ES-I3 (cell line): ENCODE results near the gene FRAT1.
A peak's percentile ranks its signal among the peaks of the same experiment; 100 is the strongest.
"Not testable (repeated sequence)": the region's sequence is repeated elsewhere in the genome, so short reads cannot be mapped to it uniquely, and the experiment has no call there.

Experiments used
- H3K36me3 ChIP-seq: 2 replicates; pipeline ENCODE4 v1.6.1; 2013; ENCODE audit warnings: mild to moderate bottlenecking, low read length, control low read depth, moderate library complexity; ENCODE audit not compliant: insufficient read depth
- H3K4me1 ChIP-seq: 2 replicates; pipeline ENCODE4 v1.6.1; 2013; ENCODE audit warnings: mild to moderate bottlenecking, control low read depth, low read length; ENCODE audit not compliant: insufficient read depth
- H3K9ac ChIP-seq: 2 replicates; pipeline ENCODE4 v1.6.1; 2013; ENCODE audit warnings: low read depth, mild to moderate bottlenecking, low read length, moderate library complexity
- H3K9me3 ChIP-seq: 2 replicates; pipeline ENCODE4 v1.6.1; 2013; ENCODE audit warnings: mild to moderate bottlenecking, low read length, moderate library complexity; ENCODE audit not compliant: control insufficient read depth, insufficient read depth

FRAT1 gene

GRCh38 chr10:97336006-97336405, 16.9 kb downstream of the FRAT1 start:
- Histone ChIP-seq H3K9ac (no peak overlapping the region), H3K9me3 (no peaks in the 10 kb centered on the region), H3K36me3 (no peaks in the 10 kb centered on the region), H3K4me1 (peaks cover 15% of the 10 kb centered on the region)

GRCh38 chr10:97336446-97336845, 17.4 kb downstream of the FRAT1 start:
- H3K9ac ChIP-seq, result 0 out of 2 replicates have a peak overlapping the region, but pooled peaks have one; percentile 13
- H3K9me3 ChIP-seq, result no peaks in the 10 kb centered on the region
- H3K36me3 ChIP-seq, result no peaks in the 10 kb centered on the region
- H3K4me1 ChIP-seq, result peaks cover 15% of the 10 kb centered on the region

GRCh38 chr10:97336942-97337831, 18.1 kb downstream of the FRAT1 start:
- Histone ChIP-seq H3K9me3 (no peaks in the 10 kb centered on the region), H3K36me3 (no peaks in the 10 kb centered on the region), H3K9ac (peak overlapping the region; percentile 13; the same call in 1 of the 2 replicates)

GRCh38 chr10:97338041-97338440, 19.0 kb downstream of the FRAT1 start:
- Histone ChIP-seq H3K9ac (no peak overlapping the region), H3K4me1 (peaks cover 22% of the 10 kb centered on the region), H3K36me3 (no peaks in the 10 kb centered on the region), H3K9me3 (no peaks in the 10 kb centered on the region)

More at GRCh38 chr10:97336942-97337831, 18.1 kb downstream of the FRAT1 start:
- H3K4me1 ChIP-seq, result peaks cover 22% of the 10 kb centered on the region

GRCh38 chr10:97341416-97341815, 22.3 kb downstream of the FRAT1 start:
- no peaks in the 10 kb centered on the region for H3K36me3 ChIP-seq
- H3K4me1 ChIP-seq, result peaks cover 20% of the 10 kb centered on the region
- H3K9ac ChIP-seq, result no peak overlapping the region
- no peaks in the 10 kb centered on the region for H3K9me3 ChIP-seq

- H3K4me1 ChIP-seq, H3K9me3 ChIP-seq, H3K36me3 ChIP-seq, H3K9ac ChIP-seq: not testable (repeated sequence)
Measured at GRCh38 chr10:97343664-97344063, 24.6 kb downstream of the FRAT1 start.

GRCh38 chr10:97347317-97347716, 28.2 kb downstream of the FRAT1 start:
- Histone ChIP-seq H3K9ac (no peak overlapping the region), H3K36me3 (0 out of 2 replicates have a peak, but pooled peaks cover 4% of the 10 kb centered on the region), H3K4me1 (no peaks in the 10 kb centered on the region), H3K9me3 (no peaks in the 10 kb centered on the region)

- Histone ChIP-seq H3K36me3 (0 out of 2 replicates have a peak, but pooled peaks cover 4% of the 10 kb centered on the region), H3K9ac (no peak overlapping the region), H3K9me3 (no peaks in the 10 kb centered on the region), H3K4me1 (no peaks in the 10 kb centered on the region)
Measured at GRCh38 chr10:97349752-97350513, 30.9 kb downstream of the FRAT1 start.

- no peaks in the 10 kb centered on the region for H3K9me3 ChIP-seq
- 0 out of 2 replicates have a peak, but pooled peaks cover 4% of the 10 kb centered on the region for H3K36me3 ChIP-seq
- no peak overlapping the region for H3K9ac ChIP-seq
- no peaks in the 10 kb centered on the region for H3K4me1 ChIP-seq
Measured at GRCh38 chr10:97353945-97354344, 34.9 kb downstream of the FRAT1 start.

GRCh38 chr10:97355571-97355975, 36.5 kb downstream of the FRAT1 start:
- Histone ChIP-seq H3K9ac (no peak overlapping the region), H3K36me3 (peaks cover 9% of the 10 kb centered on the region; the same call in 1 of the 2 replicates), H3K9me3 (no peaks in the 10 kb centered on the region), H3K4me1 (no peaks in the 10 kb centered on the region)

- no peak overlapping the region for H3K9ac ChIP-seq
- peaks cover 9% of the 10 kb centered on the region for H3K36me3 ChIP-seq
- H3K4me1 ChIP-seq, result no peaks in the 10 kb centered on the region
- no peaks in the 10 kb centered on the region for H3K9me3 ChIP-seq
Measured at GRCh38 chr10:97356318-97356914, 37.3 kb downstream of the FRAT1 start.

GRCh38 chr10:97356918-97357317, 37.8 kb downstream of the FRAT1 start:
- H3K9ac ChIP-seq, result no peak overlapping the region
- H3K4me1 ChIP-seq, result no peaks in the 10 kb centered on the region
- H3K36me3 ChIP-seq, result peaks cover 8% of the 10 kb centered on the region
- no peaks in the 10 kb centered on the region for H3K9me3 ChIP-seq

- H3K36me3 ChIP-seq, result peaks cover 9% of the 10 kb centered on the region
- no peaks in the 10 kb centered on the region for H3K4me1 ChIP-seq
- no peaks in the 10 kb centered on the region for H3K9me3 ChIP-seq
- no peak overlapping the region for H3K9ac ChIP-seq
Measured at GRCh38 chr10:97358349-97358748, 39.3 kb downstream of the FRAT1 start.

- H3K4me1 ChIP-seq, result no peaks in the 10 kb centered on the region
- H3K36me3 ChIP-seq, result peaks cover 10% of the 10 kb centered on the region
- no peaks in the 10 kb centered on the region for H3K9me3 ChIP-seq
- H3K9ac ChIP-seq, result no peak overlapping the region
Measured at GRCh38 chr10:97358781-97359180, 39.7 kb downstream of the FRAT1 start.
